H1 (cell line): ENCODE data around the gene PRKCA. TPM values are rescaled to one million over a fixed set of nuclear protein-coding genes. Genes with fewer than 3 reads are reported as not detected.
A peak's percentile ranks its signal among the peaks of the same experiment; 100 is the strongest.

ENCODE experiments used
- ATF2 ChIP-seq: IDR thresholded peaks from 2 replicates; pipeline ENCODE4 v1.6.1; 2012; ENCODE audit warnings: low read length, inconsistent platforms
- ATF3 ChIP-seq: IDR thresholded peaks from 2 replicates; pipeline ENCODE4 v1.6.1; 2011; ENCODE audit warnings: low read depth, mild to moderate bottlenecking, low read length; ENCODE audit not compliant: insufficient read depth
- HDAC2 ChIP-seq, 2 experiments: fragments of 300-600 bp in 1 of 2; sonication (generic) in 1 of 2; IDR thresholded peaks; 2 replicates each; pipeline ENCODE4 v1.6.1; 2011 to 2012; ENCODE audit warnings: low read depth in 2 of 2, low read length in 2 of 2, mild to moderate bottlenecking in 2 of 2, moderate library complexity in 2 of 2, borderline replicate concordance in 1 of 2, inconsistent platforms in 1 of 2
- HDAC6 ChIP-seq: IDR thresholded peaks from one replicate; pipeline ENCODE4 v1.7.1; 2012; ENCODE audit warnings: low read depth, mild to moderate bottlenecking, inconsistent platforms, low read length, moderate library complexity
- JUND ChIP-seq: IDR thresholded peaks from 2 replicates; pipeline ENCODE4 v1.6.1; 2011; ENCODE audit warnings: mild to moderate bottlenecking, improper control_type of control experiment, low read length
- KDM5A ChIP-seq: fragments of 200-600 bp; IDR thresholded peaks from 2 replicates; pipeline ENCODE4 v1.7.1; 2012; ENCODE audit warnings: mild to moderate bottlenecking, low read length, inconsistent platforms, mixed read lengths
- NRF1 ChIP-seq: IDR thresholded peaks from 2 replicates; pipeline ENCODE4 v1.6.1; 2011; ENCODE audit warnings: mild to moderate bottlenecking, low read depth, low read length, improper control_type of control experiment
- RAD21 ChIP-seq, 2 experiments: IDR thresholded peaks in 1 of 2; conservative IDR thresholded peaks in 1 of 2; 2 replicates each; pipeline ENCODE4 v1.6.1; 2011; ENCODE audit warnings: low read depth in 2 of 2, low read length in 2 of 2, improper control_type of control experiment in 1 of 2, inconsistent platforms in 1 of 2, mild to moderate bottlenecking in 1 of 2, moderate library complexity in 1 of 2
- RBBP5 ChIP-seq: IDR thresholded peaks from 2 replicates; pipeline ENCODE4 v1.7.1; 2012; ENCODE audit warnings: low read depth, mild to moderate bottlenecking, inconsistent platforms, low read length, moderate library complexity, borderline replicate concordance
- SIRT6 ChIP-seq: IDR thresholded peaks from one replicate; pipeline ENCODE4 v1.7.1; 2012; ENCODE audit warnings: low read length, inconsistent platforms
- SP2 ChIP-seq: IDR thresholded peaks from 2 replicates; pipeline ENCODE4 v1.6.1; 2012; ENCODE audit warnings: mild to moderate bottlenecking, low read length, inconsistent platforms
- SRF ChIP-seq: IDR thresholded peaks from 2 replicates; pipeline ENCODE4 v1.6.1; 2011; ENCODE audit warnings: mild to moderate bottlenecking, low read depth, low read length, moderate library complexity
- TAF1 ChIP-seq: IDR thresholded peaks from 2 replicates; pipeline ENCODE4 v1.6.1; 2011; ENCODE audit warnings: mild to moderate bottlenecking, low read depth, low read length
- TCF12 ChIP-seq: IDR thresholded peaks from 2 replicates; pipeline ENCODE4 v1.6.1; 2011; ENCODE audit warnings: low read depth, mild to moderate bottlenecking, low read length
- TEAD4 ChIP-seq: IDR thresholded peaks from 2 replicates; pipeline ENCODE4 v1.6.1; 2012; ENCODE audit warnings: low read depth, low read length, inconsistent platforms, mixed read lengths
- YY1 ChIP-seq: IDR thresholded peaks from 2 replicates; pipeline ENCODE4 v1.6.1; 2011; ENCODE audit warnings: low read depth, mild to moderate bottlenecking, low read length
- ZNF274 ChIP-seq: IDR thresholded peaks from 2 replicates; pipeline ENCODE4 v1.7.0; 2012; ENCODE audit warnings: low read length, borderline replicate concordance; ENCODE audit errors: extremely low read depth
- polyA plus RNA-seq, 7 experiments: library from polyadenylated mRNA; depleted of rRNA in 3 of 7; stranded (reverse) in 5 of 7; unstranded in 2 of 7; fragments of >200 nt in 5 of 7; fragments of 200-250 nt in 2 of 7; gene quantifications; 1 replicate in 5 of 7; 2 replicates in 1 of 7; 4 replicates in 1 of 7; pipeline versions ENCODE4 v1.2.1 to v1.2.3, GENCODE V29; 2011 to 2013; ENCODE audit warnings: missing spikeins in 2 of 7, mixed read lengths in 2 of 7
- total RNA-seq: library from RNA; stranded (reverse); fragmentation: NEBNext Ultra II Directional; extraction: Animal tissue kit (Norgen Biotek cat#: 25700); gene quantifications from 2 replicates; pipeline ENCODE4 v1.2.1, GENCODE V29; 2021

PRKCA gene
- total and polyA plus RNA-seq, 2 of the 8 experiments (the other 6 are each of a cell fraction or from before 2014, with no cell fraction given): 5.8 to 17.8 TPM

- TF ChIP-seq YY1: no peak
- peak; percentile 9; the same call in 1 of the 2 replicates for TF ChIP-seq NRF1
- TF ChIP-seq HDAC6: no peak
- no peak for TF ChIP-seq KDM5A
- TF ChIP-seq ATF2: no peak
- TF ChIP-seq HDAC2 (IDR thresholded peaks at IDR 0.05; ENCODE audit: borderline replicate concordance in 1 of 2, low read depth in 2 of 2, low read length in 2 of 2): 0 out of 4 replicates have a peak, but pooled peaks of 1 of the 2 experiments have one; percentile 56
- no peak for TF ChIP-seq RAD21 (IDR thresholded peaks at IDR 0.05 in 1 of 2, conservative IDR thresholded peaks at IDR 0.05 in 1 of 2; ENCODE audit: low read depth in 2 of 2, low read length in 2 of 2)
- TF ChIP-seq ZNF274: no peak
- no peak for TF ChIP-seq SP2
- no peak for TF ChIP-seq JUND
- TF ChIP-seq ATF3: no peak
- no peak for TF ChIP-seq SRF
- TF ChIP-seq TEAD4: no peak
- no peak for TF ChIP-seq SIRT6
- no peak for TF ChIP-seq TCF12
- TF ChIP-seq TAF1: peak; percentile 90
- no peak; the same call in 1 of the 2 replicates for TF ChIP-seq RBBP5
Observed at GRCh38 chr17:66301864-66302741, at the start of gene PRKCA (continued).
